DMS53 (cell line): ENCODE data around the gene POGLUT2.

Experiments used
- DNase-seq: peaks from one replicate; lab custom pipeline; 2025; lab: John Stamatoyannopoulos, UW

POGLUT2 gene

GRCh38 chr13:102798581-102799425 lies at the start of gene POGLUT2, which contains the start of gene BIVM:
POGLUT2 (minus strand) TSS chr13:102798976; CDS start chr13:102798670, 306 bp downstream.
BIVM (plus strand) TSS chr13:102799119; CDS start chr13:102807268, 8,149 bp downstream.
- DNase-seq, result peak; percentile 87

DNA sequence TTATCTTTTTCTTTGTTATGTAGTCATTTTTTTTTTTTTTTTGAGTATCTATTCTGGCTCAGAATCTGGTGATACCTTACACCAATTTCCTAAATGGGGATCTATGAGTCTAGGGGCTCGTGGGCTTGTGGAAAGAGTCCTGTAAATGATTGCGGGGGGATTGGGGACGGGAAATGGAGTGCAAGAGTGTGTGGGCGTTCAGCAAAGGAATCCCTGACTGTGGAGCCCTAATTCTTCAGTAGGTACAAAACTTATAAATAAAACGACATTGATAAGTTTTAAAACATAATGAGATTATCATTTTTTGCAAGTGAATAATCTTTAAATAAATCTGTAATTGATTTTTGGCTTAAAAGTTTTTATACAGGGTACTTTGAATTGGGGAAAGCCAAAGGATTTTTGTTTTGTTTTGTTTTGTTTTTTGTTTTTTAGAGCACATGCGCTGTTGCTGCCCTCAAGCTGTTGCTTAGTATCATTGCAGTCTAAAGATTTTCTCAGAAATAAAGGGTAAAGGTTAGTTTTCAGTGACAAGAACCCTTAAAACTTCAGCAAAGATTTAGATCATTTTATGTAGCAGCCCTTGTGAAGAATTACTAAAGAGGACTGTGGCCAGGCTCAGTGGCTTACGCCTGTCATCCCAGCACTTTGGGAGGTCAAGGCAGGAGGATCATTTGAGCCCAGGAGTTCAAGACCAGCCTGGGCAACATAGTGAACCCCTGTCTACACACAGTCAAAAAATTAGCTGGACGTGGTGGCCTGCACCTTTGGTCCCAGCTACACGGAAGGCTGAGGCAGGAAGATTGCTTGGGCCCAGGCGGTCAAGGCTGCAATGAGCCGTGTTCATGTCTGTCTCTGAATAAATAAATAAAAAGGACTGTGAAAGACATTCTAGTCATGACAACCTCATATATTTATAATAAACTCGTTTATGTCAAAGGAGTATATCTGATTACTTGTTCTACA lies 48.8 kb upstream of the POGLUT2 start:
- peak; percentile 35 for DNase-seq

DNA sequence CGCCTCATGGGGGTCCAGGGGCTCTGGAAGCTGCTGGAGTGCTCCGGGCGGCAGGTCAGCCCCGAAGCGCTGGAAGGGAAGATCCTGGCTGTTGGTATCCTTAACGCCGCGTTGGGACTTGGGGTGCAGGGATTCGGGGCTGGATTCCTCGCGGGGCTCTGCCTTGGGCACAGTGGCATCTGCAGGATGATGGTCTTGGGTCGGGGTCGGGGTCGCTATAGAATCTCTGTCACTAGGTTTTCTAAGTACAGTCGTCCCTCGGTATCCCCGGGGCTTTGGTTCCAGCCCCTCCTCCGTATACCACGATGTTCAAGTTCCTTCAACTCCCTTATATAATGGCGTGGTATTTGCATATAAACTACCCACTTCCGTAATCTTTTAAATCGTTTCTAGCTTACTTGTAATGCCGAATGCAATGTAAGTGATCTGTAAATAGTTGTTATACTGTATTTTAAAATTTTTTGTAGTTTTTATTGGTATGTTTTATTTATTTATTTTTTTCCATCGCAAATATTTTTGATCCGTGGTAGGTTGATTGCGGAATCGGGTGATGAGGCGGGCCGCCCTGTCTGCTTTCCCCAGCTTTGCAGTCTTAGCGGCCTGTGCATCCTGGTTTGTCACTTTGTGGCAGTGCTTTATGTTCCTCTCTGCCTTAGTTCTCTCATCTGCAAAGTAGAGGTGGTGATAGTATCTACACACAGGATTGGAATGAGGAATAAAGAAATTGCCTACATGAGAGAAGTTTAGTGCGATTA lies 47.7 kb upstream of the POGLUT2 start:
- DNase-seq, result peak; percentile 32

DNA sequence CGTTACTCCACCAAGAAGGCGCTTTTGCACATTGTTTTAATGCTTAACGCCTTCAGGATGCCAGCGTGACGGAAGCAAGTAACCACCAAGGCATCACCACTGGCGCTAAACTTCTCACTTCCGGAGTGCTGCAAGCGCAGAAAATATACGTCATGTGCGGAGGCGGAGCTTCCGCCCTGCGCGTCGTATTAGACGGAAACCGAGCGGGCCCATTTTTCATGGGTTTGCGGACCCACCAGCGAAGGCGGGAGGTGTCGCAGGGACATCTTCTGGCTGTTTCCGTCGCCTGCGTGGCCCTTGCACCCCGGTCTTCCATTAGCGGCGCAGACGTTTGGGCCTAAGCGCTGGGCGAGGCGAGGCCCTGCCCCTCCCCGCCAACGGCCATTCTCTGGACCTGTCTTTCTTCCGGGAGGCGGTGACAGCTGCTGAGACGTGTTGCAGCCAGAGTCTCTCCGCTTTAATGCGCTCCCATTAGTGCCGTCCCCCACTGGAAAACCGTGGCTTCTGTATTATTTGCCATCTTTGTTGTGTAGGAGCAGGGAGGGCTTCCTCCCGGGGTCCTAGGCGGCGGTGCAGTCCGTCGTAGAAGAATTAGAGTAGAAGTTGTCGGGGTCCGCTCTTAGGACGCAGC lies 47.0 kb upstream of the POGLUT2 start, which contains the start of gene ERCC5:
TSS of gene ERCC5 (plus strand) at position 403 of the 631 bp plus-strand sequence. CDS start 235 bp downstream, outside the sequence.
- DNase-seq, result peak; percentile 91

DNA sequence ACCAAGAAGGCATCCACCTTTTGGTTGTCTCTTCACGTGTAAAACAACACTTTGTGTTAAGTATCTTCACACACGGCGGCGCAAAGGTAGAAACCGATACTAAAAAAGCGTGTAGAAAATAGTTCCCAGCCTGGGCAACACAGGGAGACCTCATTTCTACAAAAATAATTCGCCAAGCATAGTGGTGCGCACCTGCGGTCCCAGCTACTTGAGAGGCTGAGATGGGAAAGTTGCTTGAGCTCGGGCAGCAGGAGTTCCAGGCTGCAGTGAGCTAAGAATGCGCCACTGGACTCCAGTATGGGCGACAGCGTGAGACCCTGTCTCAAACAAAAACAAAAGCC lies 46.5 kb upstream of the POGLUT2 start:
- no peak for DNase-seq

- no peak for DNase-seq
These were observed 40.7 kb upstream of the POGLUT2 start for GRCh38 chr13:102839462-102839861.

GRCh38 chr13:102838982-102839381 lies 40.2 kb upstream of the POGLUT2 start:
- DNase-seq, result no peak

DNA sequence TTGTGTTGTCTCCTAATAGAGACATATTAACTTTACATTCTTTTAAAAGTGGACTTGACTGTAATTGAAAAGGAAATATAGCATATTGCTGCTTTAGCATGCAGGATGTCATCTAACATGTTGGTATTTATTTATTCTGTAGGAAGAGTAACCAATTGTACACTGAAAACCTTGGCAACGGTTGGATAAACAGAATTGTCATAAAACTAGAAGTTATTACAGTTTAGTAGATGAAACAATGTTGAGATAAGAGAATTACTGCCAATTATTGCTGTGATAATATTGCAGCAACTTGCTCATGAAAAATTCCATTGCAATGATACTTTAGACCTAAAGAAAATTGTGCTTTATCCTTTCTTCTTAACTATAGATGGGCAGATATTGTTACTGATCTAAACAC lies 39.5 kb upstream of the POGLUT2 start:
- DNase-seq, result no peak

GRCh38 chr13:102836471-102836870 lies 37.7 kb upstream of the POGLUT2 start:
- DNase-seq, result no peak

GRCh38 chr13:102830646-102831045 lies 31.9 kb upstream of the POGLUT2 start:
- DNase-seq, result peak; percentile 54

GRCh38 chr13:102825921-102826706 lies 27.3 kb upstream of the POGLUT2 start:
- no peak for DNase-seq

DNA sequence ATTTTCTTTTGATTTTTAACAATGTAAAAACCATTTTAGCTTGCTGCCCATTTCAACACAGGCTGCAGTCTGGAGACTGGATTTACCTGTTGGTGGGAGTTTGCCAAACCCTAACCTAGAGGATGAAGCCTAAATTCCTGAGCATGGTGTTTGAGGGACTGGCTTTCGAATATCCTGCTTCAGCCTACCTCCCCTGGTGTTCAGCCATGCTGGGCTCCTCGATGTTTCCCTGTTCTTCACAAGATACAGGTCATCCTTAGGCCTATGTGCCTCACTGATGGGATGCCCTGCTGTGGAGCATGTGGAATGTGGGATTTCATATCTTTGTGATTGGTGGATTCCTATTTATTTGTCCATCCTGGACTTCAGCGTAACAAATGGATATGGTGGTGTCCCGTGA lies 26.6 kb upstream of the POGLUT2 start:
- DNase-seq, result no peak

DNA sequence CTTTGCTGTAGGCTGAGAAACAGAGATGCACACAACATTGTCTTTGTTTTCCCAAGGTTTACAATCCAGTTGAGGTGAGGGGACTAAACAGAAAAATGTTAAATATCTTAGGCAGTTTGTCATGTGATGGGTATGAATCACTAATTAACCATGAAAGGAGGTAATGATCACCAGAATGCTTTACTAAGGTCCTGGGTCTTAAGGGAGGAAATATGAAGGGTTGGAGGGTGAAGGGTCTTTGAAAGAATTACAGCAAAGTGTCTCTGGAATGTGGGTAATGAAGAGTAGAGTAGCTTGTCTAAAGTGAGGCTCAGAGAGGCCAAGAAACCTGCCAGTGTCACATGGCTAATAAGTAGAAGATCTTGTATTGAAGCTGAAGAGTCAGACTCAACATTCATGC lies 19.1 kb upstream of the POGLUT2 start:
- DNase-seq, result no peak

DNA sequence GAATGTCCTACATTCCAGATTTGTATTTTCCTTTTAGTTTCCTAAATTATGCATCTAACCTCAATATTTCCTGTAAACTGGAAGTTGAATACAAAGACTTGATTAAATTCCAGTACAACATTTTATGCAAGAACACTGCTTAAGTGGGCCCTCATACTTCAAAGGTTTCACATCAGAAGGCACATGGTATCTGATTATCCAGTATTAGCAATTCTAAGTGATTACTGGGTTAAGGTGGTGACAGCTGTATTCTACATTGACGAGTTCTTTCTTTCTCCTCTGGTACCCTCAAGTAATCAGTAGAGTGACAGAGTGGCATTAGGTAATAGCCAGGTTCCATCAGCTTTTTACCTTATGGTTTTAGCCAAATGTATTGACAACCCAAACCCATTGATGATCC lies 18.5 kb upstream of the POGLUT2 start:
- DNase-seq, result no peak

GRCh38 chr13:102816708-102817107 lies 17.9 kb upstream of the POGLUT2 start:
- DNase-seq, result no peak

DNA sequence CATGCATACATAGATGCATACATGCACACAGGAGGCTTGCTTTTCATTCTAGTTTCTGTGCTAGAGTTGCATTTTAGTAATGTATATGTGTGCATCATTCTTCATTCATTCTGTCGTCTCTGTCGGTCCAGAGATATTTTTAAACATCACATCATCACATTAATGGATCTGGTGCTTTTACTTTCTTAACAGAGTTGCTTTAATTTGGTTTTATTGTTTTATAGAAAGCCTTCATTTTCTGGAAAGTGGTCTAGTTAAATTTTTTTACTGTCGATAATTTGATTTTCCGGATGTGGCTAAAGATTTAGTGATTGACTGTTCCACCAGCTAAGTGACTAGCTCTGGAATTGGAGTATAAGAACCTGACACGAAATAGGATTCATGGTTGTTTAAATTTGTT lies 17.0 kb upstream of the POGLUT2 start:
- DNase-seq, result no peak

GRCh38 chr13:102814793-102815192 lies 16.0 kb upstream of the POGLUT2 start:
- no peak for DNase-seq

- DNase-seq, result no peak
These were observed 15.3 kb upstream of the POGLUT2 start for GRCh38 chr13:102814025-102814607.

GRCh38 chr13:102812611-102813287 lies 14.0 kb upstream of the POGLUT2 start:
- no peak for DNase-seq

- no peak for DNase-seq
These were observed 8.9 kb upstream of the POGLUT2 start for GRCh38 chr13:102807699-102808098.
